Activated naive CD8-positive, alpha-beta T cell (primary cell): ENCODE measurements around the gene ASCC3.

ENCODE experiments used
- H3K27ac Mint-ChIP-seq: one replicate; pipeline ENCODE4 v1.8.0; 2021; ENCODE audit warnings: mixed read lengths
- H3K27me3 Mint-ChIP-seq: one replicate; pipeline ENCODE4 v1.8.0; 2021; ENCODE audit warnings: mixed read lengths
- H3K36me3 Mint-ChIP-seq: one replicate; pipeline ENCODE4 v1.8.0; 2021; ENCODE audit warnings: mixed read lengths
- H3K4me1 Mint-ChIP-seq: one replicate; pipeline ENCODE4 v1.8.0; 2021; ENCODE audit warnings: low read depth, mixed read lengths
- H3K4me3 Mint-ChIP-seq: one replicate; pipeline ENCODE4 v1.8.0; 2021; ENCODE audit warnings: mild to moderate bottlenecking, mixed read lengths
- H3K9me3 Mint-ChIP-seq: one replicate; pipeline ENCODE4 v1.8.0; 2021; ENCODE audit warnings: low read depth, mixed read lengths

Gene ASCC3

DNA sequence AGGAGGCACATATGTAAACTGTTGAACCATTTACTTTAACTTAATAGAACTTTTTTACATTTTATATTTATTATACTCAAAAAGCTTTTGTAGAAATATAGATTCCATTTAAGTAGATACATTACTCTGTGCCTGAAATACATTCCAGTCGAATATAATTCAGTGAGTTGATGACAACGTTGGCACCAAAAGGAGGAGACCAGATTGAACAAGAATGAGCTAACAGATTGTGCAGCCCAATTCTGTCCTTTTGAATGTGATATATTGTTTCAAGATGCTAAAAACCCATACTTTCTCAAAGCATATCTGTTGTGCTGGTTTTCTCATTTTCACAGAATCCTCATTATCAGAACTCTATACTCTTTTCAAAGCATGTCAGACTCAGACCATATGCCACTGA, 269.0 kb downstream of the ASCC3 start:
- H3K27me3 Mint-ChIP-seq = no peaks in the 10 kb centered on the region
- H3K36me3 Mint-ChIP-seq = peaks cover 11% of the 10 kb centered on the region
- no peaks in the 10 kb centered on the region for H3K9me3 Mint-ChIP-seq
- H3K4me1 Mint-ChIP-seq = no peaks in the 10 kb centered on the region
- H3K27ac Mint-ChIP-seq = no peak overlapping the region
- H3K4me3 Mint-ChIP-seq = no peak overlapping the region

GRCh38 chr6:100599088-100599770, 281.9 kb downstream of the ASCC3 start:
- Mint-ChIP-seq H3K27me3 (no peaks in the 10 kb centered on the region), H3K27ac (no peak overlapping the region), H3K4me1 (no peaks in the 10 kb centered on the region), H3K4me3 (no peak overlapping the region), H3K36me3 (peaks cover 43% of the 10 kb centered on the region), H3K9me3 (no peaks in the 10 kb centered on the region)

DNA sequence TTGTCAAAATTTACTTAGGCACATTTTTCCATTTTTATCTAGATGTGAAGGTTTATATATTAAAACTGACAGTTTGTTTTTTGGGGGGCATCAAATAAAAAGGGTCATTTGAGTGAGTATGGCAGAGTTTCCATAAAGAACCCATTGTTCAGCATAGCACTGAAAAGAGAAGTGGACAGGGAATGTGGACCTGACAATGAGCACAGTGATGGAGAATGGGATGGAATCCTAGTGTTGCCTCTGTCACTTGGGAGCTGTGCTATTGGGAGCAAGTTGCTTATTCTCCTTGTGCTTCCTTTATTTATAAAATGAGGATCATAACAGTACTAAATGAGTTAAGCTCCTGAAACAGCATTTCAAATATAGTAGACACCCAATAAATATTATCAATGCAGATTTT, 285.7 kb downstream of the ASCC3 start:
- H3K4me1 Mint-ChIP-seq = no peaks in the 10 kb centered on the region
- no peaks in the 10 kb centered on the region for H3K9me3 Mint-ChIP-seq
- H3K36me3 Mint-ChIP-seq = peaks cover 27% of the 10 kb centered on the region
- no peak overlapping the region for H3K4me3 Mint-ChIP-seq
- no peaks in the 10 kb centered on the region for H3K27me3 Mint-ChIP-seq
- no peak overlapping the region for H3K27ac Mint-ChIP-seq

DNA sequence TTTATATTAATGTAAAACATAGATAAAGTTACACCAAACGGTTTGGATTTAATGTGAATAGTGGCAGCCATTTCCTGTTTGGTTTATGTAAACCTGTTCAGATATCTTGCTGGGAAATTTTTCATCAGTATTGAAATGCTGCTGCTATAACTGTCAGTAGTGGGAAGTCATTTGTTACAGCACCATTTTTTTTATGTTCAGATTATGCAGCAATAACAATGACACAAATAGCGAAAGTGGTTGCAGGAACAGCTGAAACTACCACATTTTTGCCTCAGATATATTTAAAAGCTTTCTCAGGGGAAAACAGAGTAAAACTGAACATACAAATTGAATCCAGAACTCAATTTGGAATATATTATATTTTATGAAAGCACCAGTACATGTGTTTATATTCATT, 287.6 kb downstream of the ASCC3 start:
- Mint-ChIP-seq H3K4me1 (no peaks in the 10 kb centered on the region), H3K36me3 (peaks cover 26% of the 10 kb centered on the region), H3K4me3 (no peak overlapping the region), H3K27me3 (no peaks in the 10 kb centered on the region), H3K27ac (no peak overlapping the region), H3K9me3 (no peaks in the 10 kb centered on the region)

- Mint-ChIP-seq H3K4me1 (no peaks in the 10 kb centered on the region), H3K4me3 (no peak overlapping the region), H3K9me3 (no peaks in the 10 kb centered on the region), H3K27me3 (no peaks in the 10 kb centered on the region), H3K27ac (no peak overlapping the region), H3K36me3 (peaks cover 22% of the 10 kb centered on the region)
Measured at GRCh38 chr6:100592929-100593328, 288.2 kb downstream of the ASCC3 start.

DNA sequence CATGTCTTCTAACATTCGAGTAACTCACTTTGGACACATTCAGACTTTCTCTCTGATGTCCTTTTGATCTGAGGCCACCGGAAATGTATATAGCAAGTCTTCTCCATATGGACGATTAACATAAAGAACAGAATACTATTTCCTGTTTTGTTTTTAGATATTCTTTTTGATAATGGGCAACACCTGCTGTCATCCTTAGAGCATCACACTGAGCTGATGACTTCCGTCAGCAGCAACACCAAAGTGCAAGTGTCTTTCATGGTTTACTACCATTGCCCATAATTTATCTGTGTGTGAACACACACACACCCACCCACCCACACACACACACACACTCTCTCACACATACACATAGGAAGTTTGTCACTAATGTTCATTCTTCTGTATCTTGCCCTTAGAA, 303.7 kb downstream of the ASCC3 start:
- Mint-ChIP-seq H3K36me3 (peaks cover 21% of the 10 kb centered on the region), H3K27ac (no peak overlapping the region), H3K4me3 (no peak overlapping the region), H3K27me3 (no peaks in the 10 kb centered on the region), H3K4me1 (no peaks in the 10 kb centered on the region), H3K9me3 (peaks cover 7% of the 10 kb centered on the region)

DNA sequence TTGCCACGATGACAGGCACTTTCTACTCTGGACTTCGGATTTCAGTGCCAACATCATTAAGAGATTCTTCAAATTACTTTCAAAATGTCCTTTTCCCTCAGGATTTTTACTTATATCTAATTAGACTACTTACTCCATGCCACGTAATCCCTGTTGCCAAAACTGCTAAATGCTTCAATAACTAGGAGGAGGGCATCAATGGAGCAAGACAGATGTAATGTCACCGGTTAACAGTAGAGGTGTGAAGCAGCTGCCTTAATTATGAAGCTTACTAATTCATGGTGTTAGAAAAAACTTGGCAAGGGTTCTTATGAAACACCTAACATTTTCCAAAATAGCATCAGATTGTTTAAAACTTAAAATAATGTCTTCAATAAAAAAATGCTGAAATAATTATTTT, 305.2 kb downstream of the ASCC3 start:
- Mint-ChIP-seq H3K4me3 (no peak overlapping the region), H3K27me3 (no peaks in the 10 kb centered on the region), H3K4me1 (no peaks in the 10 kb centered on the region), H3K27ac (no peak overlapping the region), H3K9me3 (peaks cover 7% of the 10 kb centered on the region), H3K36me3 (peaks cover 31% of the 10 kb centered on the region)

GRCh38 chr6:100574836-100575235, 306.3 kb downstream of the ASCC3 start:
- peaks cover 39% of the 10 kb centered on the region for H3K36me3 Mint-ChIP-seq
- no peaks in the 10 kb centered on the region for H3K4me1 Mint-ChIP-seq
- H3K4me3 Mint-ChIP-seq = no peak overlapping the region
- no peak overlapping the region for H3K27ac Mint-ChIP-seq
- no peaks in the 10 kb centered on the region for H3K27me3 Mint-ChIP-seq
- H3K9me3 Mint-ChIP-seq = peaks cover 14% of the 10 kb centered on the region

DNA sequence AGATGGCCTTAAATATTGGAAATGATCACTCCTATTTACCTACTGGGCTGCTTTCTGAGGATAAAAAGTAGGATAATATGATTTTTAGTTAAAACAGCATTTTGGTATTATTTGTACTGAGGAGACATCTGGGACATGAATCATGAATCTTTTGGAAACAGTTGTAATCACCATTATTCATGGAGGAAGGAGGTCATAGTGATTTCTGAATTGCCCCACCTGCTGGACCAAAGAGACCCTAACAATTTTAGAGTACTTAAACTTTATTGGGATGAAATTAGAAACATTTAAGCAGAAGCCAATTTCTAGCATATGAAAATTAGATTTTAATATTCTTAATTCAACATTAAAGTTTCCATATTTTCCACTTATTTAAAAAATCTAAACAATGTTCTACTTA, 308.0 kb downstream of the ASCC3 start:
- Mint-ChIP-seq H3K4me3 (no peak overlapping the region), H3K27me3 (no peaks in the 10 kb centered on the region), H3K36me3 (peaks cover 31% of the 10 kb centered on the region), H3K9me3 (peaks cover 6% of the 10 kb centered on the region), H3K27ac (no peak overlapping the region), H3K4me1 (no peaks in the 10 kb centered on the region)

DNA sequence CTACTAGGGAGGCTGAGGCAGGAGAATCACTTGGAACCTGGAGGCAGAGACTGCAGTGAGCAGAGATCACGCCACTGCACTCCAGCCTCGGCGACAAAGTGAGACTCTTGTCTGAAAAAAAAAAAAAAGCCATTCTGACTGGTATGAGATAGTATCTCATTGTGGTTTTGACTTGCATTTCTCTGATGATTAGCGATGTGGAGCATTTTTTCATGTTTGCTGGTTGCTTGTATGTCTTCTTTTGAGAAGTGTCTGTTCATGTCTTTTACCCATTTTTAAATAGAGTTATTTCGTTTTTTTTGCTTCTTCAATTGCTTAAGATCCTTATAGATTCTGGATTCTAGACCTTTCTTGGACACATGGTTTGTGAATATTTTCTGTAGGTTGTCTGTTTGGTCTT, 312.9 kb downstream of the ASCC3 start:
- Mint-ChIP-seq H3K27ac (no peak overlapping the region), H3K4me1 (no peaks in the 10 kb centered on the region), H3K27me3 (no peaks in the 10 kb centered on the region), H3K36me3 (peaks cover 35% of the 10 kb centered on the region), H3K4me3 (no peak overlapping the region), H3K9me3 (peaks cover 6% of the 10 kb centered on the region)

- no peaks in the 10 kb centered on the region for H3K4me1 Mint-ChIP-seq
- H3K27me3 Mint-ChIP-seq = no peaks in the 10 kb centered on the region
- H3K9me3 Mint-ChIP-seq = peaks cover 6% of the 10 kb centered on the region
- no peak overlapping the region for H3K4me3 Mint-ChIP-seq
- no peak overlapping the region for H3K27ac Mint-ChIP-seq
- peaks cover 30% of the 10 kb centered on the region for H3K36me3 Mint-ChIP-seq
Measured at GRCh38 chr6:100566563-100566962, 314.6 kb downstream of the ASCC3 start.

GRCh38 chr6:100565439-100566104, 315.6 kb downstream of the ASCC3 start:
- no peaks in the 10 kb centered on the region for H3K27me3 Mint-ChIP-seq
- H3K36me3 Mint-ChIP-seq = peaks cover 22% of the 10 kb centered on the region
- peaks cover 3% of the 10 kb centered on the region for H3K9me3 Mint-ChIP-seq
- no peaks in the 10 kb centered on the region for H3K4me1 Mint-ChIP-seq
- H3K4me3 Mint-ChIP-seq = no peak overlapping the region
- H3K27ac Mint-ChIP-seq = no peak overlapping the region

GRCh38 chr6:100559859-100560258, 321.3 kb downstream of the ASCC3 start:
- Mint-ChIP-seq H3K36me3 (peaks cover 22% of the 10 kb centered on the region), H3K27ac (no peak overlapping the region), H3K4me3 (no peak overlapping the region), H3K9me3 (no peaks in the 10 kb centered on the region), H3K4me1 (no peaks in the 10 kb centered on the region), H3K27me3 (no peaks in the 10 kb centered on the region)

- H3K4me3 Mint-ChIP-seq = no peak overlapping the region
- H3K4me1 Mint-ChIP-seq = no peaks in the 10 kb centered on the region
- no peaks in the 10 kb centered on the region for H3K27me3 Mint-ChIP-seq
- H3K9me3 Mint-ChIP-seq = no peaks in the 10 kb centered on the region
- peaks cover 23% of the 10 kb centered on the region for H3K36me3 Mint-ChIP-seq
- H3K27ac Mint-ChIP-seq = no peak overlapping the region
Measured at GRCh38 chr6:100554228-100554627, 326.9 kb downstream of the ASCC3 start.

DNA sequence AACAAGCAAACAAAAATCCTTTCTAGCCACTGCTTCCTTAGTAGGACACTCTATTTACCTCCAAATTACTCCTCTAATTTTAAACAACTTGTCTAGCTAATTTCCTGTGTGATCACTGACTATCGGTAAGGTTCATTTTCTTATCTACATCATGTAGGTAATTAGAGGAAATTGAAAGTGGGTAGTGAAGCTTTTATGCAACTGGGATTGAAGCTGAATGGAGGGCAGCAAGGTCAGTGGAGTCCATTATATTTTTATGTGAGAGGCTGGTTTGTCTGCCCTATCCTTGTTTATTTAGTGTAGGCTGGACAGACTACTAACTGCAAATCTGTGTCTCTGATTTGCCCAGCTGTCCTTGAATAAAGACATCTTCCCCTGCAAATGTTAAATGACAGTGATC, 327.9 kb downstream of the ASCC3 start:
- Mint-ChIP-seq H3K27ac (no peak overlapping the region), H3K4me1 (no peaks in the 10 kb centered on the region), H3K27me3 (no peaks in the 10 kb centered on the region), H3K4me3 (no peak overlapping the region), H3K9me3 (no peaks in the 10 kb centered on the region), H3K36me3 (peaks cover 20% of the 10 kb centered on the region)
